Measurements from ENCODE around the gene SLC6A2. TPM values are rescaled to one million over a fixed set of nuclear protein-coding genes. Genes with fewer than 3 reads are reported as not detected.
"Not testable (repeated sequence)": the region's sequence is repeated elsewhere in the genome, so short reads cannot be mapped to it uniquely, and the experiment has no call there.

SLC6A2 gene
- polyA plus RNA-seq, 1 experiment, result not detected

DNA sequence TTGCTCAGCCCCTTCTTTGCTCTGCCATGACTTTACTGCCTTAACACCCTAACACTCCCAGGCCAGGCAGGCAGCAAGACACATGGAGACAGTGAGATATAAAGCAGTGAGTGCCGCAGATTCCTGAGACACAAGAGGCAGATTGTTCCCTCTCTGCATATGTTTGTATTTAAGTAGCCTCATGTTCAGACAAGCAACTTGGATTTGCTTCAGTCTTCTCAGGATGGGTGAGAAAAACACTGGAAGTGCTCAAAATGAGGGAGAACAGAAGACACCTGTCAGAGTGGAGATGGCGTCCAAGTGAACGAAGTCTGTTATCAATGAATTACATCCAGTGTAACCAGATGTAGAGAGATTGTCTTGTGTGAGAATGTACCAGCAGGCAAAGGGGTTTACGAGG lies 90.3 kb downstream of the SLC6A2 start:
- H3K27me3 ChIP-seq (ENCODE audit: control insufficient read depth, insufficient read depth, low read length), result no peaks in the 10 kb centered on the region; the same call in 1 of the 2 replicates
- H3K4me3 ChIP-seq (ENCODE audit: low read depth, low read length), result no peak overlapping the region
- DNase-seq (ENCODE audit: low read depth), result no peak
- CTCF ChIA-PET, result interaction anchor here (1.0 kb wide), 1 partner anchor 11 kb away, joined by 3 read pairs; no protein-coding TSS in a partner anchor
- H3K36me3 ChIP-seq (ENCODE audit: control insufficient read depth, insufficient read depth, low read length), result no peaks in the 10 kb centered on the region
- TF ChIP-seq, protein P1, sequence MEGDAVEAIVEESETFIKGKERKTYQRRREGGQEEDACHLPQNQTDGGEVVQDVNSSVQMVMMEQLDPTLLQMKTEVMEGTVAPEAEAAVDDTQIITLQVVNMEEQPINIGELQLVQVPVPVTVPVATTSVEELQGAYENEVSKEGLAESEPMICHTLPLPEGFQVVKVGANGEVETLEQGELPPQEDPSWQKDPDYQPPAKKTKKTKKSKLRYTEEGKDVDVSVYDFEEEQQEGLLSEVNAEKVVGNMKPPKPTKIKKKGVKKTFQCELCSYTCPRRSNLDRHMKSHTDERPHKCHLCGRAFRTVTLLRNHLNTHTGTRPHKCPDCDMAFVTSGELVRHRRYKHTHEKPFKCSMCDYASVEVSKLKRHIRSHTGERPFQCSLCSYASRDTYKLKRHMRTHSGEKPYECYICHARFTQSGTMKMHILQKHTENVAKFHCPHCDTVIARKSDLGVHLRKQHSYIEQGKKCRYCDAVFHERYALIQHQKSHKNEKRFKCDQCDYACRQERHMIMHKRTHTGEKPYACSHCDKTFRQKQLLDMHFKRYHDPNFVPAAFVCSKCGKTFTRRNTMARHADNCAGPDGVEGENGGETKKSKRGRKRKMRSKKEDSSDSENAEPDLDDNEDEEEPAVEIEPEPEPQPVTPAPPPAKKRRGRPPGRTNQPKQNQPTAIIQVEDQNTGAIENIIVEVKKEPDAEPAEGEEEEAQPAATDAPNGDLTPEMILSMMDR (IDR thresholded peaks at IDR 0.05; ENCODE audit: insufficient read depth, low read depth, low read length), result no peak
- POLR2A ChIA-PET, result no interaction called here

DNA sequence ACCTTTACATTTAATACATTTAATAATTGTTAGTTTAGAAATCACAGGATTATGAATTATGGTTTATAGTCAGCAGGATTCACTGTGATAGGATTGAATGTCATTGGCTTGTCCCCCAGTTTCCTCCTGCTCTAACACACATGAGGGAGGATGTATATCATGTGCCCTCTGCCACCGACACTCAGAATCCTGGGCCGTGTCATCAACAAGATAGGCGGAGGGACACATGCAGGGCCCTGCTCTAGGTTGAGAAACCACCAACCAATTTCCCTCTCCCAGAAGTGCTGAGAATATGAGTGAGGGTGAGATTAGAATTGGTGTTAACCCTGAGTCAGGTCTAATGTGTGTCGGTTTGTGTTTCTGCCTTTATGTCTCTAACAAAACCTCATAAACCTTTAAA lies 92.0 kb downstream of the SLC6A2 start:
- ChIA-PET CTCF (no interaction called here), POLR2A (no interaction called here)
- no peak for DNase-seq (ENCODE audit: low read depth)
- Histone ChIP-seq H3K36me3 (ENCODE audit: control insufficient read depth, insufficient read depth, low read length) (no peaks in the 10 kb centered on the region), H3K27me3 (ENCODE audit: control insufficient read depth, insufficient read depth, low read length) (no peaks in the 10 kb centered on the region; the same call in 1 of the 2 replicates), H3K4me3 (ENCODE audit: low read depth, low read length) (no peak overlapping the region)
- TF ChIP-seq, protein P1 (IDR thresholded peaks at IDR 0.05; ENCODE audit: insufficient read depth, low read depth, low read length), result no peak

DNA sequence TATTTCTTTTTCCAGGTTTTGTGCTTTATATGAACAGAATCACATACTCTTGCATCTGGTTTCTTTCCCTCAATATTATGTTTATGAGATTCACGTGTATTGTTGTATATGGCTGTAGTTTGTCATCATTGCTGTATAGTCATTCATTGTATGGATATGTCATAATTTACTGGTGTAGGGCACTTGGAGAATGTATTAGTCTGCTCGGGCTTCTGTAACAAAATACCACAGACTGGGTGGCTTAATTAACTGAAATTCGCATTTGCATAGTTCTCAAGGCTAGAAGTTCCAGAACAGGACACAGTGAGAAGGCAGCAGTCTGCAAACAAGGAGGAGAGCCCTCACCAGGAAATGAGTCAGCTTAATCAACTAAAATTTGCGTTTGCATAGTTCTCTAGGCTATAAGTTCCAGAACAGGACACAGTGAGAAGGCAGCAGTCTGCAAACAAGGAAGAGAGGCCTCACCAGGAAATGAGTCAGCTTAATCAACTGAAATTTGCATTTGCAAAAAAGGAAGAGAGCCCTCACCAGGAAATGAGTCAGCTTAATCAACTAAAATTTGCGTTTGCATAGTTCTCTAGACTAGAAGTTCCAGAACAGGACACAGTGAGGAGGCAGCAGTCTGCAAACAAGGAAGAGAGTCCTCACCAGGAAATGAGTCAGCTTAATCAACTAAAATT lies 96.8 kb downstream of the SLC6A2 start:
- H3K36me3 ChIP-seq (ENCODE audit: control insufficient read depth, insufficient read depth, low read length); CTCF ChIA-PET; H3K27me3 ChIP-seq (ENCODE audit: control insufficient read depth, insufficient read depth, low read length); H3K4me3 ChIP-seq (ENCODE audit: low read depth, low read length); POLR2A ChIA-PET; DNase-seq (ENCODE audit: low read depth): not testable (repeated sequence)

DNA sequence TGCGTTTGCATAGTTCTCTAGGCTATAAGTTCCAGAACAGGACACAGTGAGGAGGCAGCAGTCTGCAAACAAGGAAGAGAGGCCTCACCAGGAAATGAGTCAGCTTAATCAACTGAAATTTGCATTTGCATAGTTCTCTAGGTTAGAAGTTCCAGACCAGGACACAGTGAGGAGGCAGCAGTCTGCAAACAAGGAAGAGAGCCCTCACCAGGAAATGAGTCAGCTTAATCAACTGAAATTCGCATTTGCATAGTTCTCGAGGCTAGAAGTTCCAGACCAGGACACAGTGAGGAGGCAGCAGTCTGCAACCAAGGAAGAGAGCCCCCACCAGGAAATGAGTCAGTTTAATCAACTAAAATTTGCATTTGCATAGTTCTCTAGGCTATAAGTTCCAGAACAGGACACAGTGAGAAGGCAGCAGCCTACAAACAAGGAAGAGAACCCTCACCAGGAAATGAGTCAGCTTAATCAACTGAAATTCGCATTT lies 97.4 kb downstream of the SLC6A2 start:
- H3K36me3 ChIP-seq (ENCODE audit: control insufficient read depth, insufficient read depth, low read length); DNase-seq (ENCODE audit: low read depth); H3K27me3 ChIP-seq (ENCODE audit: control insufficient read depth, insufficient read depth, low read length); H3K4me3 ChIP-seq (ENCODE audit: low read depth, low read length); POLR2A ChIA-PET; CTCF ChIA-PET: not testable (repeated sequence)

Other genes starting within 250 kb of the SLC6A2 start
- gene MMP2, start 176.8 kb upstream of the SLC6A2 start, polyA plus RNA-seq (2011; rRNA removed), result 1,167 and 1,609 TPM in 2 replicates
- 7.9 and 16.9 TPM in 2 replicates for gene LPCAT2, start 146.9 kb upstream of the SLC6A2 start, polyA plus RNA-seq (2011; rRNA removed)
- 0.12 TPM in 1 of 2 replicates, not detected in the other for gene CAPNS2, start 89.3 kb upstream of the SLC6A2 start, polyA plus RNA-seq (2011; rRNA removed)
- 0.39 and 0.69 TPM in 2 replicates for gene CES1, start 177.1 kb downstream of the SLC6A2 start, polyA plus RNA-seq (2011; rRNA removed)
- gene CES5A, start 219.4 kb downstream of the SLC6A2 start, polyA plus RNA-seq (2011; rRNA removed), result not detected in 2 replicates

Data from BJ (cell line).